Measurements from ENCODE around the gene CGRRF1. TPM values are rescaled to one million over a fixed set of nuclear protein-coding genes. Genes with fewer than 3 reads are reported as not detected.
A peak's percentile ranks its signal among the peaks of the same experiment; 100 is the strongest.

Gene CGRRF1
- polyA plus RNA-seq, 1 of the 3 experiments (the other 2 are of a cell fraction), result 6.4 TPM

GRCh38 chr14:54528973-54529372 lies 19.3 kb downstream of the CGRRF1 start:
- Histone ChIP-seq H3K4me2 (no peak overlapping the region), H3K9ac (no peak overlapping the region), H3K36me3 (replicated peaks in 1 of 2; ENCODE audit: control insufficient read depth in 1 of 2, insufficient read depth in 2 of 2, low read length in 1 of 2) (peaks cover 18 to 27% of the 10 kb centered on the region in 2 experiments), H2AFZ (ENCODE audit: low read depth) (no peak overlapping the region), H3K27me3 (ENCODE audit: insufficient read depth) (no peaks in the 10 kb centered on the region), H3K79me2 (ENCODE audit: insufficient read depth) (no peaks in the 10 kb centered on the region), H3K4me3 (ENCODE audit: low read depth in 2 of 2, low read length in 1 of 2) (no peak overlapping the region), H3K4me1 (ENCODE audit: control insufficient read depth in 1 of 2, insufficient read depth in 2 of 2, low read depth in 1 of 2, low read length in 1 of 2) (no peaks in the 10 kb centered on the region; a peak in 2 of 4 replicates), H4K20me1 (ENCODE audit: insufficient read depth) (no peaks in the 10 kb centered on the region), H3F3A (replicated peaks; ENCODE audit: insufficient read depth) (peaks cover 6% of the 10 kb centered on the region), H3K9me3 (no peaks in the 10 kb centered on the region), H3K9me2 (no peaks in the 10 kb centered on the region), H3K27ac (ENCODE audit: low read depth in 2 of 2, low read length in 1 of 2) (no peak overlapping the region)
- WGBS (ENCODE audit: low lambda C conversion rate), result 95% methylated on average over 2 of the region's 2 CpGs
- TF ChIP-seq FOXJ3 (CRISPR knock-in tag; IDR thresholded peaks at IDR 0.05), result no peak
- TF ChIP-seq JUND (IDR thresholded peaks at IDR 0.05), result no peak
- TF ChIP-seq RFX5 (IDR thresholded peaks at IDR 0.05; ENCODE audit: low read length), result no peak
- ChIA-PET POLR2A (no interaction called here), CTCF (interaction anchor here (0.9 to 1.9 kb wide), 3 partner anchors 16 to 245 kb away, joined by 3 to 5 read pairs (median 5); no protein-coding TSS in a partner anchor)
- DNase-seq, result no peak

- H4K20me1 ChIP-seq (ENCODE audit: insufficient read depth), result no peaks in the 10 kb centered on the region
- no peaks in the 10 kb centered on the region for H3K27me3 ChIP-seq (ENCODE audit: insufficient read depth)
- no peak overlapping the region for H3K4me3 ChIP-seq (ENCODE audit: low read depth in 2 of 2, low read length in 1 of 2)
- no peaks in the 10 kb centered on the region for H3K9me2 ChIP-seq
- H3K36me3 ChIP-seq (replicated peaks in 1 of 2; ENCODE audit: control insufficient read depth in 1 of 2, insufficient read depth in 2 of 2, low read length in 1 of 2), result peaks cover 18 to 29% of the 10 kb centered on the region in 2 experiments
- TF ChIP-seq NFIC (IDR thresholded peaks at IDR 0.05; ENCODE audit: borderline replicate concordance) (peak; percentile 78; the same call in 1 of the 2 replicates), TCF12 (IDR thresholded peaks at IDR 0.05) (peak; percentile 47; the same call in 1 of the 2 replicates), PBX3 (IDR thresholded peaks at IDR 0.05) (peak; percentile 48; the same call in 1 of the 2 replicates), FOSL2 (IDR thresholded peaks at IDR 0.05; ENCODE audit: borderline replicate concordance, low read depth) (peak; percentile 29; the same call in 1 of the 2 replicates), SMC3 (IDR thresholded peaks at IDR 0.05; ENCODE audit: low read depth, low read length) (no peak), RFX5 (IDR thresholded peaks at IDR 0.05; ENCODE audit: low read length) (no peak)
- ChIA-PET CTCF (interaction anchor here (0.9 to 1.9 kb wide), 3 partner anchors 15 to 244 kb away, joined by 3 to 5 read pairs (median 5); no protein-coding TSS in a partner anchor), POLR2A (no interaction called here)
- no peaks in the 10 kb centered on the region; a peak in 2 of 4 replicates for H3K4me1 ChIP-seq (ENCODE audit: control insufficient read depth in 1 of 2, insufficient read depth in 2 of 2, low read depth in 1 of 2, low read length in 1 of 2)
- 11% methylated on average over 1 of the region's 1 CpG for WGBS (ENCODE audit: low lambda C conversion rate)
- no peak for DNase-seq
- no peak overlapping the region for H3K27ac ChIP-seq (ENCODE audit: low read depth in 2 of 2, low read length in 1 of 2)
- H3K9me3 ChIP-seq, result no peaks in the 10 kb centered on the region
- no peak overlapping the region for H2AFZ ChIP-seq (ENCODE audit: low read depth)
- H3K9ac ChIP-seq, result no peak overlapping the region
- H3K4me2 ChIP-seq, result no peak overlapping the region
- peaks cover 6% of the 10 kb centered on the region for H3F3A ChIP-seq (replicated peaks; ENCODE audit: insufficient read depth)
- H3K79me2 ChIP-seq (ENCODE audit: insufficient read depth), result no peaks in the 10 kb centered on the region
These were observed 20.1 kb downstream of the CGRRF1 start for GRCh38 chr14:54529811-54530210.

GRCh38 chr14:54532111-54533012 lies 22.7 kb downstream of the CGRRF1 start:
- Histone ChIP-seq H3K9me3 (no peaks in the 10 kb centered on the region), H3K79me2 (ENCODE audit: insufficient read depth) (no peaks in the 10 kb centered on the region), H3K36me3 (replicated peaks in 1 of 2; ENCODE audit: control insufficient read depth in 1 of 2, insufficient read depth in 2 of 2, low read length in 1 of 2) (peaks cover 24 to 43% of the 10 kb centered on the region in 2 experiments), H3K9me2 (peaks cover 4% of the 10 kb centered on the region; the same call in 1 of the 2 replicates), H3K27me3 (ENCODE audit: insufficient read depth) (no peaks in the 10 kb centered on the region), H3K4me1 (ENCODE audit: control insufficient read depth in 1 of 2, insufficient read depth in 2 of 2, low read depth in 1 of 2, low read length in 1 of 2) (peaks cover 0 to 3% of the 10 kb centered on the region in 2 experiments; a peak in 2 of 4 replicates), H3K9ac (no peak overlapping the region), H3K27ac (ENCODE audit: low read depth in 2 of 2, low read length in 1 of 2) (no peak overlapping the region), H3F3A (replicated peaks; ENCODE audit: insufficient read depth) (peaks cover 6% of the 10 kb centered on the region), H2AFZ (ENCODE audit: low read depth) (no peak overlapping the region), H3K4me2 (no peak overlapping the region), H4K20me1 (ENCODE audit: insufficient read depth) (no peaks in the 10 kb centered on the region), H3K4me3 (ENCODE audit: low read depth in 2 of 2, low read length in 1 of 2) (no peak overlapping the region)
- 96% methylated on average over 3 of the region's 3 CpGs for WGBS (ENCODE audit: low lambda C conversion rate)
- CTCF ChIA-PET, result interaction anchor here (0.7 kb wide), 1 partner anchor 1817 kb away, joined by 3 read pairs; no protein-coding TSS in a partner anchor
- no peak for DNase-seq
- POLR2A ChIA-PET, result no interaction called here
- TF ChIP-seq GATA2 (CRISPR knock-in tag; IDR thresholded peaks at IDR 0.05) (no peak), MAX (IDR thresholded peaks at IDR 0.05; ENCODE audit: low read depth) (no peak), NFIC (IDR thresholded peaks at IDR 0.05; ENCODE audit: borderline replicate concordance) (no peak), EZH2phosphoT487 (IDR thresholded peaks at IDR 0.05; ENCODE audit: borderline replicate concordance, low read depth) (no peak), REST (IDR thresholded peaks at IDR 0.05; ENCODE audit: low read depth, low read length) (no peak), TAF1 (IDR thresholded peaks at IDR 0.05; ENCODE audit: borderline replicate concordance, low read depth, low read length) (no peak), RCOR1 (IDR thresholded peaks at IDR 0.05; ENCODE audit: low read length) (no peak), MXI1 (IDR thresholded peaks at IDR 0.05; ENCODE audit: low read depth, low read length) (no peak), POLR2AphosphoS5 (IDR thresholded peaks at IDR 0.05; ENCODE audit: low read depth, low read length) (no peak), TCF12 (IDR thresholded peaks at IDR 0.05) (no peak)
